TTC549 (cell line): ENCODE measurements around the gene CREBRF.
"Not testable (repeated sequence)": the region's sequence is repeated elsewhere in the genome, so short reads cannot be mapped to it uniquely, and the experiment has no call there.

Experiments
- FAIRE-seq: peaks from 2 replicates; lab custom pipeline; 2012; peaks lifted over from hg19 to GRCh38; lab: Jason Lieb, UNC

The CREBRF gene

GRCh38 chr5:173055983-173056782 is at the start of gene CREBRF:
CREBRF (plus strand) TSS chr5:173056352; CDS start chr5:173080776, 24,424 bp downstream.
- peak; percentile 49 for FAIRE-seq

GRCh38 chr5:173010021-173010420 is 46.1 kb upstream of the CREBRF start:
- no peak for FAIRE-seq

- no peak for FAIRE-seq
Measured at GRCh38 chr5:173010547-173011464, 45.3 kb upstream of the CREBRF start.

- FAIRE-seq, result no peak
Measured at GRCh38 chr5:173011566-173011965, 44.6 kb upstream of the CREBRF start.

- no peak for FAIRE-seq
Measured at GRCh38 chr5:173012882-173013281, 43.3 kb upstream of the CREBRF start.

GRCh38 chr5:173014671-173015070 is 41.5 kb upstream of the CREBRF start:
- no peak for FAIRE-seq

- no peak for FAIRE-seq
Measured at GRCh38 chr5:173015192-173015591, 41.0 kb upstream of the CREBRF start.

GRCh38 chr5:173015598-173016455 is 40.3 kb upstream of the CREBRF start:
- FAIRE-seq, result no peak

- FAIRE-seq, result no peak
Measured at GRCh38 chr5:173016598-173017046, 39.5 kb upstream of the CREBRF start.

GRCh38 chr5:173017087-173017486 is 39.1 kb upstream of the CREBRF start:
- not testable (repeated sequence) for FAIRE-seq

- no peak for FAIRE-seq
Measured at GRCh38 chr5:173018358-173018757, 37.8 kb upstream of the CREBRF start.

- no peak for FAIRE-seq
Measured at GRCh38 chr5:173020154-173020581, 36.0 kb upstream of the CREBRF start.

- FAIRE-seq, result no peak
Measured at GRCh38 chr5:173020643-173021042, 35.5 kb upstream of the CREBRF start.

GRCh38 chr5:173025651-173026050 is 30.5 kb upstream of the CREBRF start:
- no peak for FAIRE-seq

- FAIRE-seq, result no peak
Measured at GRCh38 chr5:173027905-173028304, 28.2 kb upstream of the CREBRF start.

- FAIRE-seq, result no peak
Measured at GRCh38 chr5:173028811-173029327, 27.3 kb upstream of the CREBRF start.

- no peak for FAIRE-seq
Measured at GRCh38 chr5:173029499-173029921, 26.6 kb upstream of the CREBRF start.

GRCh38 chr5:173032096-173032495 is 24.1 kb upstream of the CREBRF start:
- FAIRE-seq, result not testable (repeated sequence)

- no peak for FAIRE-seq
Measured at GRCh38 chr5:173032730-173033129, 23.4 kb upstream of the CREBRF start.

- FAIRE-seq, result no peak
Measured at GRCh38 chr5:173033923-173034322, 22.2 kb upstream of the CREBRF start.

- no peak for FAIRE-seq
Measured at GRCh38 chr5:173035904-173036707, 20.0 kb upstream of the CREBRF start.
